OCI-LY7 (cell line): ENCODE data around the gene SSBP2.

Source experiments
- CTCF ChIP-seq: fragments of 200-600 bp; sonication (generic); conservative IDR thresholded peaks from 2 replicates; pipeline ENCODE4 v1.5.1; 2014; ENCODE audit warnings: mild to moderate bottlenecking, antibody characterized with exemption, low read length, moderate library complexity, mixed read lengths
- EZH2phosphoT487 ChIP-seq: fragments of 200-600 bp; sonication (generic); IDR thresholded peaks from 2 replicates; pipeline ENCODE4 v1.6.1; 2018; ENCODE audit warnings: low read depth, borderline replicate concordance, mild to moderate bottlenecking, mixed run types, antibody characterized with exemption, low read length, moderate library complexity, mixed read lengths

DNA sequence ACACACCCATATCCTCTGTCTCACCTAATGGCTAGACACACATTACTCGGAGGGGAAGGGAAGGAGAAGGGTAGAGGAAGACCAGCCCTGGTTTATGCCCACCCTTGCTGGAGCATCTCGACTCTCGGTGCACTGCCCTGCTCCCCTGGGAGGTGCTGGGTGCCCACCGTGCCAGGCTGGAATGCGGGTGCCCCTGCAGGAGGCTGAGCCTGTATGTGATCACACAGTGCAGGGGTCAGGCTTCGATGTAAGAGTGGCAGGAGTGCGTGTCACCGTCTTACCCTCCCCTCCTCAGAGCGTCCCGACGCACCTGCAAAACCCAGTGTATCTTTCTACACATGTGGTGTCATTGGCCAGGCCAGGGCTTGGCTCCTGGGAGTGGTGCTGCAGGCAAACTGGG lies 349.6 kb downstream of the SSBP2 start:
- TF ChIP-seq CTCF = no peak
- no peak for TF ChIP-seq EZH2phosphoT487
